Esophagus squamous epithelium (tissue), 4 donors: ENCODE data around the gene AP1S1.
A peak's percentile ranks its signal among the peaks of the same experiment; 100 is the strongest.

Source experiments
- POLR2A ChIP-seq, 4 donors: fragments of 450-650 bp; IDR thresholded peaks; one replicate each; pipeline ENCODE4 v1.6.1; 2017; ENCODE audit warnings: antibody characterized with exemption in 4 of 4, mild to moderate bottlenecking in 4 of 4, moderate library complexity in 3 of 4
- TF ChIP-seq, protein P1 (sequence below), 6 experiments: fragments of 450-650 bp in 4 of 6; fragments of 200-600 bp in 2 of 6; sonication (generic) in 2 of 6; IDR thresholded peaks; one replicate each; pipeline ENCODE4 v1.5.1; 2016 to 2019; ENCODE audit warnings: antibody characterized with exemption in 6 of 6, mild to moderate bottlenecking in 4 of 6, moderate library complexity in 4 of 6

- TF ChIP-seq, protein P1, sequence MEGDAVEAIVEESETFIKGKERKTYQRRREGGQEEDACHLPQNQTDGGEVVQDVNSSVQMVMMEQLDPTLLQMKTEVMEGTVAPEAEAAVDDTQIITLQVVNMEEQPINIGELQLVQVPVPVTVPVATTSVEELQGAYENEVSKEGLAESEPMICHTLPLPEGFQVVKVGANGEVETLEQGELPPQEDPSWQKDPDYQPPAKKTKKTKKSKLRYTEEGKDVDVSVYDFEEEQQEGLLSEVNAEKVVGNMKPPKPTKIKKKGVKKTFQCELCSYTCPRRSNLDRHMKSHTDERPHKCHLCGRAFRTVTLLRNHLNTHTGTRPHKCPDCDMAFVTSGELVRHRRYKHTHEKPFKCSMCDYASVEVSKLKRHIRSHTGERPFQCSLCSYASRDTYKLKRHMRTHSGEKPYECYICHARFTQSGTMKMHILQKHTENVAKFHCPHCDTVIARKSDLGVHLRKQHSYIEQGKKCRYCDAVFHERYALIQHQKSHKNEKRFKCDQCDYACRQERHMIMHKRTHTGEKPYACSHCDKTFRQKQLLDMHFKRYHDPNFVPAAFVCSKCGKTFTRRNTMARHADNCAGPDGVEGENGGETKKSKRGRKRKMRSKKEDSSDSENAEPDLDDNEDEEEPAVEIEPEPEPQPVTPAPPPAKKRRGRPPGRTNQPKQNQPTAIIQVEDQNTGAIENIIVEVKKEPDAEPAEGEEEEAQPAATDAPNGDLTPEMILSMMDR (IDR thresholded peaks at IDR 0.05): peak in 1 of 6 experiments; percentile 17
- TF ChIP-seq POLR2A (IDR thresholded peaks at IDR 0.05): peak in 3 of 4 donors; percentile 83 to 88 (median 84)
These were observed 27.4 kb upstream of the AP1S1 start, which contains the start of gene SERPINE1 for GRCh38 chr7:101126651-101127459.
